Activated T-cell treated with anti-CD3 and anti-CD28 coated beads, Interleukin-2, amount 50 U/mL, for 48 hours (primary cell): ENCODE measurements around the gene PFKL.
"Not testable (repeated sequence)": the region's sequence is repeated elsewhere in the genome, so short reads cannot be mapped to it uniquely, and the experiment has no call there.

ENCODE experiments used
- DNase-seq, 2 experiments: peaks; one replicate each; pipeline ENCODE4 v3.0.0-alpha.2; 2020

Gene PFKL

DNA sequence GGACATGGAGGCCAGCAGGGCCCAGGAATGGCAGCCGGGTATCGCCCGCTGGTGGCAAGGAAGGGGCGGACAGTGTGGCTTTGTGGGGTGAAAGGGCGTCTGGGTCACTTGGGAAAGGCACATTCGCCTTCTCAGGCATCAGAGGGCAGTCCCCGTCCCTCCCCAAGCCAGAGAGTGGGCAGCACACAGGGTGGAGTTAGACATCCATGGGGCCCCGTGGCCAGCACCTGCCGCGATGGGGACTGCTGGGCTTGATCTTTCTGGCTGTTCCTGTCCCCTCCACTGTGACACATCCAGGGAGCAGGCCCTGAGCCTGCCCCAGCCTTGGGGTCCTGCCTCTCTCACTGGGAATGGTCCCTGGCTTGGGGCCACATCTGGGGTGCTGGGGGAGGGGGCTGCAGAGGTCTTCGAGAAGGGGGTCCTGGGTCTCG, 49.6 kb downstream of the PFKL start:
- no peak for DNase-seq

DNA sequence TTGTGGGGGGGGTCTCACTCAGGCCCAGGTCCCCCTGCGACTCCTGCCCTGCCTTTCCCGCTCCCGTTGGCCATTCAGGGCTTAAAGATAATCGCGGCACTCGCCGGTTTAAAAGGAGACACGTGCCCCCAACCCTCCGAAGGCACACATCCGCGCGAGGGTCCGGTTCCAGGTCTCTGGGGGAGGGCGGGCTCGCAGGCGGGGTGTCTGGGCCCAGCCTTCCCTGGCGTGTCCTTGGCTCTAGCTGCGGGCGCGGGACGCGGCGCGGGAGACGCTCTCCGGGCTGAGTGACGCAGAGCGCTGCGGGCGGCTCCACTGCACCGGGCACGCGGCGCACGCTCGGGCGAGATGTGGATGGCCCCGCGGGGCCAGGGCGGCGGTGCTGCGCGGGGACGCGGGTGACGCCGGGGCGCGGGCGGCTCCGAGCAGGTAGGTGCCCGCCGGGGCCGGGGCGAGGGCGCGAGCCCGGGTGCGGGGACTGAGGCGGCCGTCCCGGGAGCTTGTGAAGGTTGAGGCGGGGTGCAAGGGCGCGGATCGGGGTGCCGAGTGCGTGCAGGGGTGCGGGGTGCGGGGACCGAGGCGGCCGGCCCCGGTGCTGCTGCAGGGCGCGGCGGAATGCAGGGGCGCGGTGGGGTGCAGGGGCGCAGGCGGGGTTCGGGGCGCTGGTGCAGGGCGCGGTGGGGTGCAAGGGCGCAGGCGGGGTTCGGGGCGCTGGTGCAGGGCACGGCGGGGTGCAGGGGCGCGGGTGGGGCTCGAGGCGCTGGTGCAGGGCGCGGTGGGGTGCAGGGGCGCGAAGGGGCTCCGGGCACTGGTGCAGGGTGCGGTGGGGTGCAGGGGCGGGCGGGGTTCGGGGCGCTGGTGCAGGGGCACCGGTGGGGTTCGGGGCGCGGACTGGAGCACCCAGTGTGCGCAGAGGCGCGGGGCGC, 50.3 kb downstream of the PFKL start:
- no peak for DNase-seq

DNA sequence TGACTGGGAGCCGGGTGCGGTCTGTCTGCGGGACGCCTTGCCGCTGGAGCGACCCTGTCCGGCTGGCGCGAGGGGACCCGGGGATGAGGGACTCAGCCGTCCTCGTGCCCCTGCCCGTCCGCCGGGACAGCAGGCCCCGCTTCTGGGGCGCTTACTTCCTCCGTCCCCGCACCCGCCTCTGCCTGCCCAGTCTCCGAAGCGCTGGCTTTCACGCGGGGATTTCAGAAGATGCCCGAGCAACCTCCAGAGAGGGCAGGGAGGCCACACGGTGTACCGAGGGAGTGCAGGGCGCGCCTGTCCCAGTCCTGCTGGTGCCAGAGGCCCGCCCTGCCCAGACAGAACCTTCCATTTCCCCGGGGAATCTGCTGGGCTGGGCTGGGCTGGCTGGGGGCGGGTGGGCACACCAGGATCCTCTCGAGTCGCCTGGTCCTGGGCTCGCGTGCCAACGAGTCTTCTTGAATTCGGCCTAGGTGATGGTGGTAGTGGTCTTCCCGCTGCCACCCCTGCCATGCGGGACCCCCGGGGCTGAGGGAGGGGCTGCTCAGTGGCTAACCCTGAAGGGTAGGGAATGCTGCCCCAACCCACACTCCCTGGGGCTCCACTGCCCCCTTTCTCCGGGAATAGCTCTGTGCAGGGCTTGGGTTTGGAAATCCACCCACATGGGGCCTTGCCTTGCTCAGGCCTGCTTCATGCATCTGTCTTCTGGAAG, 51.1 kb downstream of the PFKL start:
- no peak for DNase-seq

DNA sequence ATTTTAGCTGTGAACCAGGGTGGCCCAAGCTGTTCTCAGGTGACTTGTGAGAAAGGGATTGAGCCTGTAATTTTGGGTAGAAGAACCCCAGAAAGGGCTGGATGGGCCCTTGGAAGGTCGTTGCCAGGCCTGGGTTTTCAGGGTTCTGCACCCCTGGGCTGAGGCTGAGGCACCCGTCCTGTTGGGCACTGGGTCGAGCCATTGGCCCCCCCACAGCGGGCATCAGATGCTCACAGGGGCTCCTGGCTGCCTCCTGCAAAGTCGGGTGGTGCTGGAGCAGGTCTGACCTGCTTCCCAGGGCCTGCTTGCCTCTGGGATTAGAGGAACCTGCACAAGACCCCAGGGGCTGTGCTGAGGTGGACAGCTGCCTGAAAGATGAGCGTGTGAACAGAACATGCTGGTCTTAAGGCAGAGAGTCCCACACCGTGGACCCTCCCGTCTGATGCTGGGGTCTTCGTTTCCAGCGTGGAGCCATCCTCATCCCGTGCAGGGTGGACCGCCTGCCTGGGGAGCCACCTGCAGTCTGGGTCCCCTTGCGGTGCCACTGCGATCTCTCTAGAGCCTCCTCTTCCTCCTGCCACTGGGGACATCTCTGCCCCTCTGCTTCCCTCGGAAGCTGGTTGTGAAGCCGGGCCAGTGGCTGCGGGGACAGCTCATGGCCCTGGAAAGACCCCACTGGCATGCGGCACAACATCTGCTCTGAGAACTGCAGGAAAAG, 51.8 kb downstream of the PFKL start:
- DNase-seq, result no peak

DNA sequence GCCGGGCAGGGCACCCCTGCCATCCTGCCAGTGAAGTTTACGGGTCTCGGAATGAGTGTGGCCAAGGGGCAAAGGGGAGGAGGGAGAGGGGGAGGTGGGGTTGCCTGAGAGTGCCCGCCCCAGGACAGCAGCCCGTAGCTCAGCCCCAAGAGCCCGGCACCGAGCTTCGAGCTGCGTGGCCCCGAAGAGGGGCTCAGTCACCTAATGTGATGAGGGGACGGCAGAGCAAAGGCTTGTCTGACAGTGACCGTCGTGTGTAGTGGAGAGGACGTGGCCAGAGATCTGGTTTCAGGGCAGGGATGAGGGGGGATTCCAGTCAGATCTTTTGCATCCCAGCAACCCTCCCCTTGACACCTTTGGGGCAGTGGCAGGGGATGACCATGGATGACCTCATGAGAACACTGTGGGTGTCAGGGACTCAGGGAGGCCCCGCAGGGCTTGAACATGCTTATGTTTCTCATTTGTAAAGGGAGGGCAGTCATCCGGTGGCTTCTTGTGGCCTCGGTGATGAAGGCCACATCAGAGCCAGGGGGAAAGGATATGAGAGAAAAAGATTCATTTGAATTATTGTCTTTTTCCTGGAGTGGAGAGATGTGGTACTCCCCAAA, 52.5 kb downstream of the PFKL start:
- peak in 1 of 2 experiments; percentile 30 for DNase-seq

DNA sequence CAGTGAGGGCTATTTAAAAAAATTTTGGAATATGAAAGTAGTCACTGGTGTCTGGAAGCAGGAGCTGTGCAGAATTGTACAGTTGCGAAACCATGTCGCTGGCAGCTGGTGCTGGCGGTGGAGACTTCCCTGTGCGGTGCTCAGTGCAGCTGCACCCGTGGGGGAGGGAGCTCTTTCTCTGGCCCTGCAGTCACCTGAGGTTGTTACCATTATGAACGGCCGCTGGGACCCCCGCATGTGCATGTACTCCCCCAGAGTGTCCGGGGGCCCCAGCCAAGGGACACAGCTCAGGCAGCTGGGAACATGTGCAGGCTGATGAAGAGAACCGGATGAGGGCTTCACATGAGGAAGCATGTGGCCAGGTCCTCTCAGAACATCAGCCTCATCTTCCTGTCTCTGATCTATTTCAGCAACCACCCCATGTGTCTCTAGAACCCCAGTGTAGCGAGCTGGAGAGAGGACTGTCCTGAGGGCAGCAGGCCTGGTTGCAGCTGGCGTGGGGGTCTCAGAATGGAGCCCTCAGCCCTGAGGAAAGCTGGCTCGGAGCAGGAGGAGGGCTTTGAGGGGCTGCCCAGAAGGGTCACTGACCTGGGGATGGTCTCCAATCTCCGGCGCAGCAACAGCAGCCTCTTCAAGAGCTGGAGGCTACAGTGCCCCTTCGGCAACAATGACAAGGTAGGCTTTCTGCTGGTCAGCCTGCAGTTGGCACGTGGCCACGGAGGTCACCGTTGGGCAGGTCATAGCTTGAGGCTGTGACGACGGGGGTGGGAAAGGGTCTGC, 53.5 kb downstream of the PFKL start, which contains the start of gene TRPM2:
Gene TRPM2 (plus strand): TSS at position 431 of the 780 bp plus-strand sequence. CDS start 80 bp downstream, at position 511.
- peak; percentile 63 to 65 for DNase-seq

DNA sequence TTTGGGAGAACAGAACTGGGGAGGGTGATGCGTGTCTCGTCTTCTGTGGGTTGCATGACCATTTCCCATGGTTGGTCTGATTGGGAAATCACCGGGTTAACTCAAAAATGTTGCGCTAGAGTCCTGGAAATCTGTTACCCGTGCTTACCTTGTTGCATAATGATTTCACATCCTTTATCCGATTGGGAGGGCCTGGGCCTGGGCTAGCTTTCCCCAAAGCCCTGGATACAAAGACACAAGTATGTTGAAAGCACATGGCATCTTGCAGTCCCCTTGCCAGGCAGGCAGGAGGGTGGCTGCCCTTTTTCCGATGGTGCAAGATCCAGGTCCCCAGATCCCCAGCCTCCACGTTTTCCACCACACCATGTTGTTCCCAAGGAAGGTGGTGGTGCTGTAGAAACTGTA, 54.1 kb downstream of the PFKL start:
- peak in 1 of 2 experiments; percentile 43 for DNase-seq

DNA sequence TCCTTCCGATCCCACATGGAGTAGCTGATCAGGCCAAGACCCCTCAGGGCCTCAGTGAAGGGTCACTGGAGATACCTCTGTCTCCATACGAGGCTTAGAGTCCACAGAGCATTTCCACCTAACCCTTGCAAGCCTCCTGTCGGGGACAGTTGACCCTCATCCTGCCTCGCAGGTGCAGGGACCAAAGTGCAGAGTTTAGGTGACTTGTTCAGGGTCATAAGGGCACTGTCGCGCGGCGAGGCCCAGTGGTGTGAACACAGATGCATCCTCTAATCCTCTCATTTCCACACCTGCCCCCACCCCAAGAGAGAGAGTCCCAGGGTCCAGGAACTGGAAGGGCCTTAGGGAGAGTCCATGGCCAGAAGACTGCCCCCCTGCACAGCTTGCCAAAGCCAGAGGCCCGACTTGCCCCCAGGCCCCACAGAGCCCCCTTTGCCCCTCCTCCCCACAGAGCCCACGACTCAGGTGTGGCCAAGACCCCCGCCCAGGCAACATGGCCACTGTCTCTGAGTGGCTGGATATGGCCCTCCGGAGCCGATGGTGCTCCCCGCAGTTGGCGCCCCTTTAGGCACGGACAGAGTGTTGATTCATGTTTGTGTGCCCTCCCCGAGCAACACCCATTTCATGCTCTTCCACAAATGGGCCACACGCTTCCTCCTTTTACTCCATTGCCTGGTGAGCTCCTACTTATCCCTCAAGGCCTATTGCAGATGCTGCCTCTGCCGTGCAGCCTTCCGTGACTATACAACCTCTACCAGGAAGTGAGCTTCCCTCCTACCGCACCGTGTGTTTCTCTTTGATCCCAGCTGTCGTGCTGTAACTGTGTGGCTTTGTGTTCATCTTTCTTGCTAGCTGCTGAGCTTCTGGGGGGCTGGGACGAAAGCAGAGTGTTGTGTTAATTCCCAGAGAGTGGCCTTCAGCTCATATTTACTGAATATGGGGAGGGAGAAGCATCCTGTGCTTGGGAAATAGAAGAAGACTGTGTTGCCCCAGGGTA, 55.2 kb downstream of the PFKL start:
- peak in 1 of 2 experiments; percentile 42 for DNase-seq

DNA sequence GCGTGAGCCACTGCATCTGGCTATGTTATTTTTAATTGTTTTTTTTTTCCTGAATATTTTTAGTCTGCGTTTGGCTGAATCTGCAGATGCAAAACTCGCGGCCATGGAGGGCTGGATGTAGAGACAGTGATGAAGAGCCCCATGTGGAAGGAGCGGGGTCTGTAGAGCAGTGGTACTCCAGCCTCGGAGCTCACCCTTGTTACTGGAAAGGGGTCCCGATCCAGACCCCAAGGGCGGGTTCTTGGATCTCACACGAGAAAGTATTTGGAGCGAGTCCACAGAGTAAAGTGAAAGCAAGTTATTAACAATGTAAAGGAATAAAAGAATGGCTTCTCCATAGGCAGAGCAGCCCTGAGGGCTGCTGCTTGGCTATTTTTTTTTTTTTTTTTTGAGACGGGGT, 56.3 kb downstream of the PFKL start:
- DNase-seq, result no peak

DNA sequence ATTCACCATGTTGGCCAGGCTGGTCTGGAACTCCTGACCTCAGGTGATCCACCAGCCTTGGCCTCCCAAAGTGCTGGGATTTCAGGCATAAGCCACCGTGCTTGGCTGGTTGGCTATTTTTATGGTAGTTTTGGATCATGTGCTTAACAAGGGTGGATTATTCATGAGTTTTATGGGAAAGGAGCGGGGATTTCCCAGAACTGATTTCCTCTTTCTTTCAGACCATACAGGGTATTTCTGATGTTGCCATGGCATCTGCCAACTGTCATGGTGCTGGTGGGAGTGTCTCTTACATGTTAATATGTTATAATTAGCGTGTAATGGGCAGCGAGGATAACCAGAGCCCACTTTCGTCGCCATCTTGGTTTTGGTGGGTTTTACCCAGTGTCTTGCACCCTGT, 56.8 kb downstream of the PFKL start:
- DNase-seq, result no peak

DNA sequence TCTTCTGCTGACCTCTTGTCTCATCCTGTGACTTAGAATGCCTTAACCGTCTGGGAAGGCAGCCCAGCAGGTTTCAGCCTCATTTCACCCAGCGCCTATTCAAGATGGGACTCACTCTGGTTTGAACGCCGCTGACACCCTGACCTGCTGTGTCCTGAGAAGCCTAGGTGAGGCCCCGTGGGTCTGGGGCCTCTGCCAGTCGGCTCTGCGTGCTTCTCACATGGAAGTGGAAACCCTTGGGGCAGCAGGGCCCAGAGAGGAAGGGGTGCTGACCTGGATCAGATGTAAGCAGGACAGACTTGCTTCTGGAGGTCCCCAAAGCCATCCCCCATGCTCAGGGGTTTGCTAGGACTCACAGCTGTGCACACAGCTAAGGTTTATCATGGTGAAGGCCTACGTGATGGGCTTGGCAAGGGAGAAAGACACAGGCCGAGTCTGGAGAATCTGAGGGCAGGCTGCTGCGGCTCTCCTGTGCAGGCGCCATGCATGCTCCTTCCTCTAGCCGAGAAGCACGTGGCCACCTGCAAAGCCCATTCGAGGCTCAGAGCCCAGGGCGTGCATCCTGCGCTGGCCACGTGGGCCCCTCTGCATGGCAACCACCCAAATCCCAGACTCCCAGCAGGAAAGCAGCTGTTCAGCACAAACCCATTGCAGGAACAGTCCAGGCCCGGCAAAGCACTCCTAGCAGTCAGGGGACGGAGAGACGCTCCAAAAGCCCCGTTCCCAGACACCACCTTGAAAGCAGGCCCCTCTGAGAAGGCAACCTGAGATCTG, 57.4 kb downstream of the PFKL start:
- DNase-seq, result no peak

DNA sequence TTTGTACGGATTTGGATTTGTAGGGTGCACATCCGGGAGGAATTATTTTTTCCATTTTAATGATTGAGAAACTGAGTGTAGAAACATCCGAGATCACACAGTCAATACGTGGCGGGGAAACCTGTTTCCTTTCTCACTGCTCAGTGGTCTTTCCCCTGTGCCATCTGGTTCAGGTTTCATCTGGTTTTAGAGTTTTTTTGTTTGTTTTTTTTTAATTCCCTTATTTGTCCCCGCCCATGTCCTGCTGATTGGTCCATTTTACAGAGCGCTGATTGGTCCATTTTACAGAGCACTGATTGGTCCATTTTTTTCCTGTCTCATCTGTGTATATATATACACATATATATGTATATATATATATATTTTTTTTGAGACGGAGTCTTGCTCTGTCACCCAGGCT, 59.5 kb downstream of the PFKL start:
- no peak for DNase-seq

DNA sequence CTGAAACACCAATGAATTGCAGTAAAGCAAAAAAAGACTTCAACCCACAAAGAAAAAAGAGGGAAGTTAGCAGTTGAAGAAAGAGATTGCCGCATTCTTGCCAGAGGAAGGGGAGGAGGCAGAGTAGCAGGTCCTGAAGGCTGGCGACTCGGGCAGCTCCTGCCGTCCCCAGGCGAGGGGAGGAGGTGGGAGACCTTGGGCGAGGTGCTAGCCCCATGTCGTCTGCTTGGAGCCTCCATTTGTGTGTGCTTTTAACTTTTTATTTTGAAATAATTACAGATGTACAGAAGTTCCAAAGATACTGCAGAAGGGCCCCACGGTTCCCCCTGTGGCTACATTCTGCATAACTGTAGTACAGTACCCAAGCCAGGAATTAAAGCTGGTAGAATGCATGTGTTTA, 60.3 kb downstream of the PFKL start:
- DNase-seq, result no peak

DNA sequence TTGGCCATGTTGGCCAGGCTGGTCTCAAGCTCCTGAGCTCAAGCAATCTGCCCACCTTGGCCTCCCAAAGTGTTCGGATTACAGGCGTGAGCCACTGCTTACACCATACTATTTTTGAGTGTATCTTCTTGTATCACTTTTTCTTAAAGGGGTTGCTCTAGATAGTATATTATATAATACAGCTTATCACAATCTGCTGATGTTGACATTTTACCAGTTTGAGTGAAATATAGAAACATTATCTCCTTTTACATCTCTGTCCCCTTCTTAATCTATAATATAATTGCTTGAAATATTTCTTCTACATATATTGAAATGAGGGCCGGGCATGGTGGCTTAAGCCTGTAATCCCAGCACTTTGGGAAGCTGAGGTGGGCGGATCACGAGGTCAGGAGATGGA, 62.0 kb downstream of the PFKL start:
- not testable (repeated sequence) for DNase-seq

DNA sequence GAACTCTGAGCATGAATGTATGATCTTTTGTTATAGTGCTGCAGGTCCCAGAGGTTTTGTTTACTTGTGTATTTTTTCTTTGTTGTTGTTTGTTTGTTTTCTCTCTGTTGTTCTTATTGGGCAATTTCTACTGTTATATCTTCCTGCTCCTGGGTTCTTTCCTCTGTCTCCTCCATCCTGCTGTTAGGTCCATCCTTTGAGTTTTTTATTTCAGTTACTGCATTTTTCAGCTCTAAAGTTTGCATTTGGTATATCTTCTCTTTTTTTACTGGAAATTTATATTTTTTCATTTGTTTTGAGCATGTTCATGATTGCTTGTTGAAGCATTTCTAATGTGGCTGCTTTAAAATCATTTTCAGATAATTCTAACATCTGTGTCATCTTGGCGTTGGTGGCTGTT, 63.4 kb downstream of the PFKL start:
- no peak for DNase-seq

DNA sequence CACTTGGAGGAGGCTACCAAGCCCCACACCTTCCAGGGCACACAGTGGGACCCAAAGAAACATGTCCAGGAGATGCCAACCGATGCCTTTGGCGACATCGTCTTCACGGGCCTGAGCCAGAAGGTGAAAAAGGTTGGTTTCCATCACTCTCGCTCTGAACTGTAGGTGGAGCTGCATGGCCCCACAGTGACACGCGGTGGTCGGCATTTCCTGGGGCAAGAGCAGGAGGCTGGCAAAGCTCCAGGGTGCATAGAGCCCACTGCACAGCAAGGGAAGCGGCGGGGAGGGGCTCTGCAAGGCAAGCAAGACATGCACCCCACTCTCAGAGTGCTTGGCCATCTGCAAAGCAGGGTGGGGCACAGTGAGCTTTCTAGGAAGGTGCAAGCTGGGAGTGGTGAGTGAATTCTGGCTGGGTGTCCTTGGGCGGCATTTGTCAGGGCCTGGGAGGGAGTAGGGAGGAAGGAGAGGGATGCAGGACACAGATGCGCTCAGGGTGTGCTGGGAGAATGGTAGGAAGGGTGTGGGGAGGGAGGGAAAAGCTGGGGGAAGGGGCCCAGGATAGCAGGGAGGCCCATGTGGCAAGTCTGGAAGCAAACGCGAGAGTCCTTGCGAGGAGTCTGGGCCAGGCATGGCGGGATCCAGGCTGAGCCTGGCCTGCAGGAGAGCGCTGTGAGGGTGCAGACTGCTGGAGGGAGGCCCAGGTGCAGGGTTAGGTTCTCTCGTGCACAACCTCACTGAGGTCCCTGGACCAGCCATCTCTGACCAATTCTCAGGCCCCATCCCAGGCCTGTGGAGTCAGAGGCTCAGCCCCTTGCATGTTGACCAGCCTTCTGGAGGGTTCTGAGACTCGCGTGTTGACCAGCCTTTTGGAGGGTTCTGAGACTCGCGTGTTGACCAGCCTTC, 64.5 kb downstream of the PFKL start:
- DNase-seq, result no peak

DNA sequence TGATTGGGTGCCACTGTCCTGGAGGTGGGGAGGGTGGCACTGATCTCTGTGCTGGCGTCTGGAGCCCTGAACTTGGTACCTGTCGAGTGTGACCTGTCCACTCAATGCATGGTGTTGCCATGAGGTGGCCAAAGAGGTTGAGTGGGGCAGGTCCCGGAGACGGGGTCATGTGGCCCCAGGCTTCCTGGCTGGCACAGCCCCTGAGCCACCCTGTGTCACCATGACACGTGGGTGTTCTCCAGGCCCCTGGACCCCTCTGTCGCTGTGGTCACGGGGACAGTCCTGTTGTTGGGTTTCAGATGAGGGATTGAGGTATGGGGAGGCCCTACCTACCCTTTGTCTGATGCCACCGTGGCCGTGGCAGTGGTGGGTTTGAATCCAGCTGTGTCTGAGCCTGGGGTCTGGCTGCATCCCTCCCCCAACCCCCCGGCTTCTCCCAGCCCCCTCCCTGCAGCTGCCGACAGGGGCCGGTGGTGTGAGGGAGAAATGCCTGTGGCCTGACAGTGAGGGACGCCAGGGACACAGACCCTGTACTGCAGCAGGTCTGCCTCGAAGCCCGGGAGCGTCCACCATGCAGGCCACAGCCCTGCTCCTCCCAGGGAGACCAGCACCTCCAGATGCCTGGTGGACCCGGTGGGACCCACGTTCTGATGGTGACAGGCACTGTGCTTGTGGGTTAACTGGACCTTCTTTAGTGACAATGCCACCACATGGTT, 65.6 kb downstream of the PFKL start:
- DNase-seq, result no peak

DNA sequence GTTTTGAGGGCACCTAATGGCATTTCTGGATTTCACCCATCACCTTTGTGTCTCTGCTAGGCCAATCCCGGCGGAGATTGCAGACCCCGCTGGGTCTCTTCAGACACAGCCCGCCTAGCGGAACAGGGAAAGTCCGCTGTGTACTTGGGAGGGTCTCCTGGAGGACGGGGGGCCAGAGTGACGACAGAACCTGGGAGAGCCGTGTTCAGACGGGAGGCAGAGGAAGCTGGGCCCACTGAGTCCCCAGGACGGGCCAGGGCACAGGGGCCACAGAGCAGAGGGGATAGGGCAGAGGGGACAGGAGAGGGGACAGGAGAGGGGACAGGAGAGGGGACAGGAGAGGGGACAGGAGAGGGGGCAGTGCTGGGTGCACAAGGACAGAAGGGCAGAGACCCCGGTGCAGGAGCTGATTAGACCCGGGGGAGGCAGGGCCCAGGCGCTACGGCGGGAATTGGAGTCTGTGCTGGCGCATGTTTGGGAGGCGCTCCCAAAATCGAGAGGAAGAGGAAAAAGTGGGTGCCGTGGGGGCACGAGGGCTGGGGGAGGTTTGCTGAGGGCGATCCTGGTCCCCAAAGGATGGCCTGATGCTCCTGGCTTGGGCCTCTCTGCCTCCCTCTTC, 66.2 kb downstream of the PFKL start:
- DNase-seq, result no peak
